ENCODE data around the gene RNF222. TPM values are rescaled to one million over a fixed set of nuclear protein-coding genes. Genes with fewer than 3 reads are reported as not detected.

The RNF222 gene
- total RNA-seq, 4 donors from 2014 or later = not detected

DNA sequence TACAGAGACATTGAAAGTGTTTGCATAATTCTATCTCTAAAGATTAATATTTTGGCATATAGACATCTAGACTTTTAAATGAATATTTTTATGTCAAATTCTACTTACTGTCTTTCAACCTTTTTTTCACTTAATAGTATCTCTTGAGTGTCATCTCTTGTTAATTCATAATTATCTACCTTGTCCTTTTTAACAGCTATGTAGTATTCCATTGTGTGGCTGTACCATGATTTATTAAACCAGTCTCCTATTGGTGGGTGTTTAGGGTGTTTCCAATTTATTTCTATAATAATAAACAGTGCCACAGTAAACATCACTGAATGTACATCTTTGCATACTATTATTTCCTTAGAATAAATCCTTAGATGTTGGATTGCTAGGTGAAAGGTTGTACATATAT is 16.3 kb upstream of the RNF222 start:
- no peaks in the 10 kb centered on the region for H3K9me3 ChIP-seq
- no peaks in the 10 kb centered on the region for H3K36me3 ChIP-seq
- H3K4me1 ChIP-seq = peaks cover 0 to 3% of the 10 kb centered on the region in 2 donors
- no peak for TF ChIP-seq POLR2A (IDR thresholded peaks at IDR 0.05)
- TF ChIP-seq, protein P1, sequence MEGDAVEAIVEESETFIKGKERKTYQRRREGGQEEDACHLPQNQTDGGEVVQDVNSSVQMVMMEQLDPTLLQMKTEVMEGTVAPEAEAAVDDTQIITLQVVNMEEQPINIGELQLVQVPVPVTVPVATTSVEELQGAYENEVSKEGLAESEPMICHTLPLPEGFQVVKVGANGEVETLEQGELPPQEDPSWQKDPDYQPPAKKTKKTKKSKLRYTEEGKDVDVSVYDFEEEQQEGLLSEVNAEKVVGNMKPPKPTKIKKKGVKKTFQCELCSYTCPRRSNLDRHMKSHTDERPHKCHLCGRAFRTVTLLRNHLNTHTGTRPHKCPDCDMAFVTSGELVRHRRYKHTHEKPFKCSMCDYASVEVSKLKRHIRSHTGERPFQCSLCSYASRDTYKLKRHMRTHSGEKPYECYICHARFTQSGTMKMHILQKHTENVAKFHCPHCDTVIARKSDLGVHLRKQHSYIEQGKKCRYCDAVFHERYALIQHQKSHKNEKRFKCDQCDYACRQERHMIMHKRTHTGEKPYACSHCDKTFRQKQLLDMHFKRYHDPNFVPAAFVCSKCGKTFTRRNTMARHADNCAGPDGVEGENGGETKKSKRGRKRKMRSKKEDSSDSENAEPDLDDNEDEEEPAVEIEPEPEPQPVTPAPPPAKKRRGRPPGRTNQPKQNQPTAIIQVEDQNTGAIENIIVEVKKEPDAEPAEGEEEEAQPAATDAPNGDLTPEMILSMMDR (IDR thresholded peaks at IDR 0.05) = no peak
- no peaks in the 10 kb centered on the region for H3K27me3 ChIP-seq
- intact Hi-C loops (cut with DNase I) = loop anchor here (5.0 kb wide), 1 partner anchor 333 kb away; no protein-coding TSS in a partner anchor
- no peak overlapping the region for H3K27ac ChIP-seq
- DNase-seq = no peak
- H3K4me3 ChIP-seq (replicated peaks in 1 of 3) = no peak overlapping the region

DNA sequence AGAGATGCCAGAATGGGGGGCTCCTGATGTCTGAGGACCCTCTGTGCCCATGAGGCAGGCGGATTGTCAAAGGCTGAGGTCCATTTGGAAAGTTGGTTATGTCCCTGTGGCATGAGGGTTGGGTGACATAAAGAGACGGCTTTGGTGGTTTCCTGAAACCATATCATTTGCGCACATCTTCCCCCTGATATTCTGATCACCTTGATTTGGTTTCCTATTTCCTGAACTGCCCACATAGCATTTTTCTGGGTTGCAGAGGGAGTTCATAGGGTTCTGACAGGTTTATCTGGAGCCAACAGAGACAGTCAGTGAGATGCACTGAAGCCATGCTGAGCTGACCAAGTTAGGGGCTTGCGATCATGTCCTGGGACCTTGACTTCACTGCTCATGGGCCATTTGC is 15.7 kb upstream of the RNF222 start:
- H3K36me3 ChIP-seq = no peaks in the 10 kb centered on the region
- no peak overlapping the region for H3K4me3 ChIP-seq (replicated peaks in 1 of 3)
- 68 to 84% methylated on average over 4 of the region's 4 CpGs for WGBS, 2 donors
- intact Hi-C loops (cut with DNase I) = loop anchor here (5.0 kb wide), 1 partner anchor 334 kb away; no protein-coding TSS in a partner anchor
- no peak for DNase-seq
- H3K27me3 ChIP-seq = no peaks in the 10 kb centered on the region
- H3K4me1 ChIP-seq = peaks cover 3 to 4% of the 10 kb centered on the region in 2 donors
- TF ChIP-seq POLR2A (IDR thresholded peaks at IDR 0.05) = no peak
- no peaks in the 10 kb centered on the region for H3K9me3 ChIP-seq
- H3K27ac ChIP-seq = no peak overlapping the region

DNA sequence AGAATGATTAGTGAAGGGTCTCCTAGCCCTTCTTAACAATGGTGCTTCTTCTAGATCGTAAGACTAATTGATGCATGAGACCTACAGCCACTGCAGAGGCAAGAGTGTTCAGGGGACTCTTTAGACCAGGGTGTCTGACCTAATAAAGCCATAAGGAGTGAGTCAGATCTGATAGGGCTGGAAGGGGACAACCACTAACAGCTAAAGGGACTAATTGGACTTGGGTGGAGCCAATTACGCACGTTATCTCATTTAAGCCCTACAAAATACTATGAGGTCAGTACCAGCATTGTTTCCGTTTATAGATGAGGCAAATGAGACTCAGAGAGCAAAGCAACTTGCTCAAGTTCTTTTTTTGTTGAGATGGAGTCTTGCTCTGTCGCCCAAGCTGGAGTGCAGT is 14.5 kb upstream of the RNF222 start:
- Histone ChIP-seq H3K36me3 (no peaks in the 10 kb centered on the region), H3K27ac (no peak overlapping the region), H3K4me3 (replicated peaks in 1 of 3) (no peak overlapping the region), H3K9me3 (no peaks in the 10 kb centered on the region), H3K27me3 (no peaks in the 10 kb centered on the region), H3K4me1 (peaks cover 6 to 11% of the 10 kb centered on the region in 2 donors)
- no peak for DNase-seq
- TF ChIP-seq, protein P1 (IDR thresholded peaks at IDR 0.05) = no peak
- no peak for TF ChIP-seq POLR2A (IDR thresholded peaks at IDR 0.05)
- 89 to 94% methylated on average over 5 of the region's 5 CpGs for WGBS, 2 donors
- intact Hi-C loops (cut with DNase I) = loop anchor here (5.0 kb wide), 1 partner anchor 335 kb away; no protein-coding TSS in a partner anchor

DNA sequence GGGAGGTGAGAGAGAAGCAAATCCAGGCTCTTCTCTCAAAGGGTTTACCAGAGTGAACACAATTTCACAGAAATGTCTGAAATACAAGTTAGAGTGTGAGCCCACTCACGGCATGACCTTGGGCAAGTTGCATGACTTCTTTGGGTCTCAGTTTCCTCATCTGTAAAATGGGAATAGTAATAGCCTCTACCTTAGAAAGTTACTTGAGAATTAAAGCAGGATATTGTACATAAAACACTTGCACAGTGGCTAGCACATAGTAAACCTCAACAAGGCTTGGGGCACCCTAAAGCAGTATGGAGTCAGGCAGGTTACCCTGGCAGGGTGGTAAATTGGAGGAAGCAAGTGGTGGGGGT is 13.2 kb upstream of the RNF222 start:
- no peaks in the 10 kb centered on the region for H3K27me3 ChIP-seq
- H3K4me1 ChIP-seq = peaks cover 6 to 11% of the 10 kb centered on the region in 2 donors
- intact Hi-C loops (cut with DNase I) = loop anchor here (5.0 kb wide), 1 partner anchor 336 kb away; no protein-coding TSS in a partner anchor
- H3K4me3 ChIP-seq (replicated peaks in 1 of 3) = no peak overlapping the region
- DNase-seq = no peak
- H3K9me3 ChIP-seq = no peaks in the 10 kb centered on the region
- no peaks in the 10 kb centered on the region for H3K36me3 ChIP-seq
- H3K27ac ChIP-seq = no peak overlapping the region
- WGBS, 2 donors = 79 to 86% methylated on average over 1 of the region's 1 CpG
- TF ChIP-seq POLR2A (IDR thresholded peaks at IDR 0.05) = no peak
- TF ChIP-seq, protein P1 (IDR thresholded peaks at IDR 0.05) = no peak

DNA sequence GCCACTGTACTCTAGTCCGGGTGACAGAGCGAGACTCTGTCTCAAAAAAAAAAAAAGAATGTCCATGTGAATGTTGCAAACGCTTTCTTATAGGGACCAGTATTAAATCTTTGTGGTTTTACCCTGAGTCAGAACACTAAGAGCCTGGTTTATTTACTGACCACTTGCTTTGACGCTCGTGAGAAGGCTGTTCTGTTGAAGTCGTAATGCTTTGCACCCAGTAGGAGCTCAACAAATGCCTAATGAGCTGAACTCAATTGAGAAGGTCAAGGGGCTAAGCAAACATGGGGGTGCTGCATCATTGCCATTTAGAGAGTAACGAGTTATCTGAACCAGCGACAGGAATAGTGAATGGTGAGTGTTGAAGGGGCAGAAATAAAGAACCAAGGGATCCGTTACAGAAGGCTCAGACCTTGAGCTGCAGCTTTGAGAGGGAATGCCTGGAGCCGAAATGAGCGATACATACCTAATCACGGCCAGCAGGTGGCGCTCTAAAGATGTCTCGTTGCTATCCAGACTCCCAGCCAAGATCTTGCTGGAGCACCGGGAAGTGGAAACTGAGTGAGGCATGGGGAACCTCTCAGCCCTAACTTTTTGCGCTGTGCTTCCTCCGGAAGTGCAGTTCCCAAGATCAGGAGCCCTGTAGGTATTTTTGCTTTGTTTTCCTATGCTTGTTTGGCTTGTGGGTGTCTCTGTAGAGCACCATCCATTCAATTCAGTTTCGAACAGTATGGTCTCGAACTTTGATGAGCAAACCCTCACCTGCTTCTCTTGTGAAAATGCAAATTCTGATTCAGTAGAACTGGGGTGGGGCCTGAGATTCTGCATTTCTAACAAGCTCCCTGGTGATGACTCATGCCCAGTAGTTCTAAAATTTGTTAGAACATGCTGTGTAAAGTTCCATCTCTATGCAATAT is 12.6 kb upstream of the RNF222 start:
- WGBS, 2 donors = 24 to 28% methylated on average over 19 of the region's 19 CpGs
- Histone ChIP-seq H3K4me3 (replicated peaks in 1 of 3) (no peak overlapping the region), H3K9me3 (no peaks in the 10 kb centered on the region), H3K27ac (no peak overlapping the region), H3K36me3 (no peaks in the 10 kb centered on the region), H3K4me1 (peaks cover 6 to 11% of the 10 kb centered on the region in 2 donors), H3K27me3 (no peaks in the 10 kb centered on the region)
- TF ChIP-seq, protein P1 (IDR thresholded peaks at IDR 0.05) = peak; percentile 73 to 87 (median 82)
- TF ChIP-seq POLR2A (IDR thresholded peaks at IDR 0.05) = no peak
- peak; percentile 86 to 91 for DNase-seq
- intact Hi-C loops (cut with DNase I) = loop anchor here (5.0 kb wide), 1 partner anchor 337 kb away; no protein-coding TSS in a partner anchor
